ENCODE measurements around the gene FBN2. TPM values are rescaled to one million over a fixed set of nuclear protein-coding genes. Genes with fewer than 3 reads are reported as not detected.

Gene FBN2
- polyA plus RNA-seq, 1 experiment = 157 TPM

GRCh38 chr5:128263357-128263756, 274.7 kb downstream of the FBN2 start:
- Histone ChIP-seq H3K4me3 (ENCODE audit: low read depth, low read length) (no peak overlapping the region), H3K36me3 (ENCODE audit: control insufficient read depth, insufficient read depth, low read length) (peaks cover 20% of the 10 kb centered on the region), H3K27me3 (ENCODE audit: control insufficient read depth, insufficient read depth, low read length) (no peaks in the 10 kb centered on the region)
- TF ChIP-seq, protein P1, sequence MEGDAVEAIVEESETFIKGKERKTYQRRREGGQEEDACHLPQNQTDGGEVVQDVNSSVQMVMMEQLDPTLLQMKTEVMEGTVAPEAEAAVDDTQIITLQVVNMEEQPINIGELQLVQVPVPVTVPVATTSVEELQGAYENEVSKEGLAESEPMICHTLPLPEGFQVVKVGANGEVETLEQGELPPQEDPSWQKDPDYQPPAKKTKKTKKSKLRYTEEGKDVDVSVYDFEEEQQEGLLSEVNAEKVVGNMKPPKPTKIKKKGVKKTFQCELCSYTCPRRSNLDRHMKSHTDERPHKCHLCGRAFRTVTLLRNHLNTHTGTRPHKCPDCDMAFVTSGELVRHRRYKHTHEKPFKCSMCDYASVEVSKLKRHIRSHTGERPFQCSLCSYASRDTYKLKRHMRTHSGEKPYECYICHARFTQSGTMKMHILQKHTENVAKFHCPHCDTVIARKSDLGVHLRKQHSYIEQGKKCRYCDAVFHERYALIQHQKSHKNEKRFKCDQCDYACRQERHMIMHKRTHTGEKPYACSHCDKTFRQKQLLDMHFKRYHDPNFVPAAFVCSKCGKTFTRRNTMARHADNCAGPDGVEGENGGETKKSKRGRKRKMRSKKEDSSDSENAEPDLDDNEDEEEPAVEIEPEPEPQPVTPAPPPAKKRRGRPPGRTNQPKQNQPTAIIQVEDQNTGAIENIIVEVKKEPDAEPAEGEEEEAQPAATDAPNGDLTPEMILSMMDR (IDR thresholded peaks at IDR 0.05; ENCODE audit: insufficient read depth, low read depth, low read length) = no peak
- ChIA-PET POLR2A (no interaction called here), CTCF (no interaction called here)
- no peak for DNase-seq (ENCODE audit: low read depth)

- Histone ChIP-seq H3K4me3 (ENCODE audit: low read depth, low read length) (no peak overlapping the region), H3K27me3 (ENCODE audit: control insufficient read depth, insufficient read depth, low read length) (no peaks in the 10 kb centered on the region), H3K36me3 (ENCODE audit: control insufficient read depth, insufficient read depth, low read length) (peaks cover 20% of the 10 kb centered on the region)
- ChIA-PET POLR2A (no interaction called here), CTCF (no interaction called here)
- DNase-seq (ENCODE audit: low read depth) = no peak
- TF ChIP-seq, protein P1 (IDR thresholded peaks at IDR 0.05; ENCODE audit: insufficient read depth, low read depth, low read length) = no peak
Observed at GRCh38 chr5:128262911-128263310, 275.1 kb downstream of the FBN2 start.

DNA sequence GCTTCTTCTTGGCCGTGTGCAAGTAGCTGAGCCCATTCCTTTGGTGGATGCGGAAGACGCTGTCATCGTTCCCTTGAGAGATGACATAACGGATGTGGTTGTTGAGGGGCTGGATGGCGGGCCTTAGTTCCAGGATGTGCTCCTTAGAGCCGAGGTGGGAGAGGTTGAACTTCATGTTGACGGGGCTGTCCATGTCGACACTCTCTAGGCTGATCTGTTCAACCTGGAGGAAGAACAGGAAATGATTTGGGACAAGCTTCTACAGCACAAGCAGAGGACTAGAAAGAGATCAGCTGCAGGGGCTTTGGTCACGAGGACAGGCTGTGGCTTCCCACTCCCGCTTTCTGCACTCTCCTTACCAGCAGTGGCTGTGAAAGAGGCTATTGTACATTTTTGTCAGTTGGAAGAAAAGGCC, 278.4 kb downstream of the FBN2 start:
- no peak overlapping the region for H3K4me3 ChIP-seq (ENCODE audit: low read depth, low read length)
- DNase-seq (ENCODE audit: low read depth) = no peak
- CTCF ChIA-PET = interaction anchor here (0.9 to 1.9 kb wide), 2 partner anchors 11 to 15 kb away, joined by 3 to 5 read pairs; no protein-coding TSS in a partner anchor
- peaks cover 19% of the 10 kb centered on the region for H3K36me3 ChIP-seq (ENCODE audit: control insufficient read depth, insufficient read depth, low read length)
- POLR2A ChIA-PET = no interaction called here
- no peaks in the 10 kb centered on the region for H3K27me3 ChIP-seq (ENCODE audit: control insufficient read depth, insufficient read depth, low read length)
- TF ChIP-seq, protein P1 (IDR thresholded peaks at IDR 0.05; ENCODE audit: insufficient read depth, low read depth, low read length) = no peak

DNA sequence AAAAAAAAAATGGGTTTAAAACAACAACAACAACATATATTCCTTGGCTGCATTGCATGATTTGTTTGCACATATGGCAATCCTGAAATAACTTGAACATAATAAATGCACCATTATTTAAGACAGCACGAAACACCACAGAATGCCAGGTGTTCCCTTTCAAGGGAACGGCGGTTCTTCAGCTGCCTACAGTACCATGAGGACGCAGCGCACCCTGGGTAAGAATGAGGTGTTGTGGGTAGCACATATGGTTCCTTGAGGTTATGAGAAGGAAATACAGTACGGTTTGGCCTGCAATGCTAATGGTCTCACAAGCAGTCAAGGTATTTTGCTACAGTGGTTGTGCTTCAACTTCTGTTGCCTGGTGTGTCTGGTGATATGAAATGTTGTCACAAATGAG, 279.7 kb downstream of the FBN2 start:
- DNase-seq (ENCODE audit: low read depth) = no peak
- TF ChIP-seq, protein P1 (IDR thresholded peaks at IDR 0.05; ENCODE audit: insufficient read depth, low read depth, low read length) = no peak
- Histone ChIP-seq H3K4me3 (ENCODE audit: low read depth, low read length) (no peak overlapping the region), H3K27me3 (ENCODE audit: control insufficient read depth, insufficient read depth, low read length) (no peaks in the 10 kb centered on the region), H3K36me3 (ENCODE audit: control insufficient read depth, insufficient read depth, low read length) (peaks cover 18% of the 10 kb centered on the region)
- CTCF ChIA-PET = interaction anchor here (1.2 to 1.9 kb wide), 2 partner anchors 12 to 23 kb away, joined by 3 to 5 read pairs; no protein-coding TSS in a partner anchor
- POLR2A ChIA-PET = no interaction called here

GRCh38 chr5:128257076-128257475, 281.0 kb downstream of the FBN2 start:
- ChIA-PET POLR2A (no interaction called here), CTCF (no interaction called here)
- DNase-seq (ENCODE audit: low read depth) = no peak
- H3K4me3 ChIP-seq (ENCODE audit: low read depth, low read length) = no peak overlapping the region
- no peaks in the 10 kb centered on the region for H3K27me3 ChIP-seq (ENCODE audit: control insufficient read depth, insufficient read depth, low read length)
- TF ChIP-seq, protein P1 (IDR thresholded peaks at IDR 0.05; ENCODE audit: insufficient read depth, low read depth, low read length) = no peak
- peaks cover 7% of the 10 kb centered on the region for H3K36me3 ChIP-seq (ENCODE audit: control insufficient read depth, insufficient read depth, low read length)
